Peyer's patch (tissue), 4 donors: ENCODE results near the gene GPR137.

Experiments used
- CTCF ChIP-seq, 6 experiments: fragments of 450-650 bp in 4 of 6; fragments of 200-600 bp in 2 of 6; sonication (generic) in 1 of 6; IDR thresholded peaks; one replicate each; pipeline ENCODE4 v1.5.1; 2017 to 2019; ENCODE audit warnings: antibody characterized with exemption in 6 of 6, mild to moderate bottlenecking in 3 of 6, moderate library complexity in 1 of 6
- POLR2A ChIP-seq, 2 donors: fragments of 450-650 bp; IDR thresholded peaks; one replicate each; pipeline ENCODE4 v1.5.1; 2017; ENCODE audit warnings: antibody characterized with exemption in 2 of 2, mild to moderate bottlenecking in 2 of 2, moderate library complexity in 2 of 2

- no peak for TF ChIP-seq CTCF (IDR thresholded peaks at IDR 0.05)
- TF ChIP-seq POLR2A (IDR thresholded peaks at IDR 0.05): no peak
These were observed 52.0 kb downstream of the GPR137 start for GRCh38 chr11:64337538-64338249.
